ENCODE results near the gene ACHE. TPM values are rescaled to one million over a fixed set of nuclear protein-coding genes. Genes with fewer than 3 reads are reported as not detected.

The ACHE gene
- polyA plus RNA-seq, 2 of the 4 experiments (the other 2 are of a cell fraction) = 0.17 to 0.62 TPM

DNA sequence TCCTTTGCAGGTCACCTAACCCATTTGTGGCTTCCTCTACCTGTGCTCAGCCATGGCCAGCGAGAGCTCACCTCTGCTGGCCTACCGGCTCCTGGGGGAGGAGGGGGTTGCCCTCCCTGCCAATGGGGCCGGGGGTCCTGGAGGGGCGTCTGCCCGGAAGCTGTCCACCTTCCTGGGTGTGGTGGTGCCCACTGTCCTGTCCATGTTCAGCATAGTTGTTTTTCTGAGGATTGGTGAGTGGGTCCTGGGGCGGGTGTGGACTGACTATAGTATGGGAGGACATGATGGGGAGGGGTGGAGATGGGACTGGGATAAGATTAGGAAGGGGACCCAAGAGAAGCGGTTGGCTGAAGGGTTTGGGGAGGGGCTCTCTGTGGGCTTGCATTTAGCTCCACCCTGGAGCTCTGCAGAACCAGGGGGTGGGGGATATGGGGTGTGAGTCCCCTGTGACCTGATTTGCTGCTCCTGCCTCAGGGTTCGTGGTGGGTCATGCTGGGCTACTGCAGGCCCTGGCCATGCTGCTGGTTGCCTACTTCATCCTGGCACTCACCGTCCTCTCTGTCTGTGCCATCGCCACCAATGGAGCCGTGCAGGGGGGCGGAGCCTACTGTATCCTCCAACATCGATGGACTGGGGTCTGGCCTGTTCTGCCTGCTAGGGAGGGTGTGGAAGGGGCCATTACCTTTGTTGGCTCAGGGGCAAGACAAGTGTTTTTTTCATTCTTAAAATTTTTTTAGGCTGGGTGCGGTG is 41.4 kb downstream of the ACHE start:
- CTCF ChIA-PET = interaction anchor here (0.9 to 15.9 kb wide), 7 partner anchors 21 to 163 kb away, joined by 3 to 280 read pairs (median 45); partner anchors contain the start of genes EPO and POP7
- FAIRE-seq (no peak), DNase-seq (ENCODE audit: low read depth in 1 of 2, low spot score in 1 of 2) (no peak), ATAC-seq (no peak)
- Histone ChIP-seq H3K4me3 (no peak overlapping the region), H3K4me1 (0 out of 3 replicates have a peak, but pooled peaks cover 4% of the 10 kb centered on the region), H3K27ac (no peak overlapping the region), H3K4me2 (no peak overlapping the region), H3K9me3 (no peaks in the 10 kb centered on the region)
- WGBS (ENCODE audit: missing lambda C conversion rate) = 91% methylated on average over 9 of the region's 14 CpGs
- TF ChIP-seq, protein P1, sequence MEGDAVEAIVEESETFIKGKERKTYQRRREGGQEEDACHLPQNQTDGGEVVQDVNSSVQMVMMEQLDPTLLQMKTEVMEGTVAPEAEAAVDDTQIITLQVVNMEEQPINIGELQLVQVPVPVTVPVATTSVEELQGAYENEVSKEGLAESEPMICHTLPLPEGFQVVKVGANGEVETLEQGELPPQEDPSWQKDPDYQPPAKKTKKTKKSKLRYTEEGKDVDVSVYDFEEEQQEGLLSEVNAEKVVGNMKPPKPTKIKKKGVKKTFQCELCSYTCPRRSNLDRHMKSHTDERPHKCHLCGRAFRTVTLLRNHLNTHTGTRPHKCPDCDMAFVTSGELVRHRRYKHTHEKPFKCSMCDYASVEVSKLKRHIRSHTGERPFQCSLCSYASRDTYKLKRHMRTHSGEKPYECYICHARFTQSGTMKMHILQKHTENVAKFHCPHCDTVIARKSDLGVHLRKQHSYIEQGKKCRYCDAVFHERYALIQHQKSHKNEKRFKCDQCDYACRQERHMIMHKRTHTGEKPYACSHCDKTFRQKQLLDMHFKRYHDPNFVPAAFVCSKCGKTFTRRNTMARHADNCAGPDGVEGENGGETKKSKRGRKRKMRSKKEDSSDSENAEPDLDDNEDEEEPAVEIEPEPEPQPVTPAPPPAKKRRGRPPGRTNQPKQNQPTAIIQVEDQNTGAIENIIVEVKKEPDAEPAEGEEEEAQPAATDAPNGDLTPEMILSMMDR (IDR thresholded peaks at IDR 0.05) = no peak
- TF ChIP-seq, protein P2, sequence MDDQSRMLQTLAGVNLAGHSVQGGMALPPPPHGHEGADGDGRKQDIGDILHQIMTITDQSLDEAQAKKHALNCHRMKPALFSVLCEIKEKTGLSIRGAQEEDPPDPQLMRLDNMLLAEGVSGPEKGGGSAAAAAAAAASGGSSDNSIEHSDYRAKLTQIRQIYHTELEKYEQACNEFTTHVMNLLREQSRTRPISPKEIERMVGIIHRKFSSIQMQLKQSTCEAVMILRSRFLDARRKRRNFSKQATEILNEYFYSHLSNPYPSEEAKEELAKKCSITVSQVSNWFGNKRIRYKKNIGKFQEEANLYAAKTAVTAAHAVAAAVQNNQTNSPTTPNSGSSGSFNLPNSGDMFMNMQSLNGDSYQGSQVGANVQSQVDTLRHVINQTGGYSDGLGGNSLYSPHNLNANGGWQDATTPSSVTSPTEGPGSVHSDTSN (IDR thresholded peaks at IDR 0.05) = no peak
- TF ChIP-seq, protein P3, sequence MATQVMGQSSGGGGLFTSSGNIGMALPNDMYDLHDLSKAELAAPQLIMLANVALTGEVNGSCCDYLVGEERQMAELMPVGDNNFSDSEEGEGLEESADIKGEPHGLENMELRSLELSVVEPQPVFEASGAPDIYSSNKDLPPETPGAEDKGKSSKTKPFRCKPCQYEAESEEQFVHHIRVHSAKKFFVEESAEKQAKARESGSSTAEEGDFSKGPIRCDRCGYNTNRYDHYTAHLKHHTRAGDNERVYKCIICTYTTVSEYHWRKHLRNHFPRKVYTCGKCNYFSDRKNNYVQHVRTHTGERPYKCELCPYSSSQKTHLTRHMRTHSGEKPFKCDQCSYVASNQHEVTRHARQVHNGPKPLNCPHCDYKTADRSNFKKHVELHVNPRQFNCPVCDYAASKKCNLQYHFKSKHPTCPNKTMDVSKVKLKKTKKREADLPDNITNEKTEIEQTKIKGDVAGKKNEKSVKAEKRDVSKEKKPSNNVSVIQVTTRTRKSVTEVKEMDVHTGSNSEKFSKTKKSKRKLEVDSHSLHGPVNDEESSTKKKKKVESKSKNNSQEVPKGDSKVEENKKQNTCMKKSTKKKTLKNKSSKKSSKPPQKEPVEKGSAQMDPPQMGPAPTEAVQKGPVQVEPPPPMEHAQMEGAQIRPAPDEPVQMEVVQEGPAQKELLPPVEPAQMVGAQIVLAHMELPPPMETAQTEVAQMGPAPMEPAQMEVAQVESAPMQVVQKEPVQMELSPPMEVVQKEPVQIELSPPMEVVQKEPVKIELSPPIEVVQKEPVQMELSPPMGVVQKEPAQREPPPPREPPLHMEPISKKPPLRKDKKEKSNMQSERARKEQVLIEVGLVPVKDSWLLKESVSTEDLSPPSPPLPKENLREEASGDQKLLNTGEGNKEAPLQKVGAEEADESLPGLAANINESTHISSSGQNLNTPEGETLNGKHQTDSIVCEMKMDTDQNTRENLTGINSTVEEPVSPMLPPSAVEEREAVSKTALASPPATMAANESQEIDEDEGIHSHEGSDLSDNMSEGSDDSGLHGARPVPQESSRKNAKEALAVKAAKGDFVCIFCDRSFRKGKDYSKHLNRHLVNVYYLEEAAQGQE (IDR thresholded peaks at IDR 0.05) = no peak
- TF ChIP-seq RAD21 (conservative IDR thresholded peaks at IDR 0.05 in 1 of 2, IDR thresholded peaks at IDR 0.05 in 1 of 2) = no peak
- TF ChIP-seq EP300 (IDR thresholded peaks at IDR 0.05) = no peak
- no peak for TF ChIP-seq HDAC2 (IDR thresholded peaks at IDR 0.05)
- TF ChIP-seq TP53 (CRISPR knock-in tag; IDR thresholded peaks at IDR 0.05) = no peak
- TF ChIP-seq JUN (IDR thresholded peaks at IDR 0.05) = no peak
- TF ChIP-seq HOXB5 (CRISPR knock-in tag; IDR thresholded peaks at IDR 0.05) = no peak
- TF ChIP-seq EHMT2 (IDR thresholded peaks at IDR 0.05; ENCODE audit: low read depth) = no peak
- TF ChIP-seq BHLHE40 (IDR thresholded peaks at IDR 0.05; ENCODE audit: low read depth, low read length) = no peak
- TF ChIP-seq, protein P4, sequence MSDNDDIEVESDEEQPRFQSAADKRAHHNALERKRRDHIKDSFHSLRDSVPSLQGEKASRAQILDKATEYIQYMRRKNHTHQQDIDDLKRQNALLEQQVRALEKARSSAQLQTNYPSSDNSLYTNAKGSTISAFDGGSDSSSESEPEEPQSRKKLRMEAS (IDR thresholded peaks at IDR 0.05) = no peak
- TF ChIP-seq FOXS1 (CRISPR knock-in tag; IDR thresholded peaks at IDR 0.05) = no peak
- POLR2A ChIA-PET = no interaction called here

DNA sequence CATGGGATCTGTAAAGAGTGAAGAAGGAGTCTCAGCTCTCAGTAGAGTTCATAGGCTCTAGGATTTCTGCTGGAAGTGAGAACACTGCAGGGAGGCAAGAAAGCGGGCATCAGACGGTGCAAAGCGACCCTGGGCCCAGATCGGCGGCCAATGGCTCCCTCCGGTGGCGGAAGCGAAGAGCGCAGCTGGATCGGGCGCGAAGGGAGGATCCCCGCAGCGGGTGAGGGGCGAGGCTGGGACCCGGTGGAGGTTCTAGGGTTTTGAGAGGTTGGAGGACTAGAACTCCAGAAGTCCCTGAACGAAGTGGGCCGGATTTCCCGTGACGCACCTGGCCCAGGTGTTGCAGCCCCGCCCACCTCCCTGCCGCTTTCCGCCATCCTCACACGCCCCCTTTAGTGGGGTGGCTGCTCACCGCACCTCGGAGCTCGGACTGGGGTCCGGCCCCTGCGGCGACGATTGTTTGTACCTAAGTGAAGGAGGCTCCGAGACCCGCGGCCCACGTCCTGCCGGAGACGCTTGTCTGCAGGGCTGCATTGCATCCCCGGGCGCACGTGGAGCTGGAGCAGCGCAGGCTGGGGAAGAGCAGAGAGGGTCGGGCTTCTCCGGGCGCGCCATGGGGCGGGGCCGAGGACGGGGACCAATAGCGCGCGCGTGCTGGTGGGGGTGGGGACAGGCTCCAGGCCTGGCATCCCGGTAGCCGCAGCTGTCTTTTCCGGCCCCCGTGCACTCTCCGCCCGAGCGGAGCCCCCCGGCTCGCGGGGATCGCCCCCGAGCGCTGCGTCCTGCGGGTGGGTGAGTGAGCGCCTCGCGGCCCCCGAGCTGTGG is 43.4 kb downstream of the ACHE start, which contains the start of gene SLC12A9:
Gene SLC12A9, plus strand, starts transcription at position 666 of the 825 bp plus-strand sequence. CDS start 1,485 bp downstream, outside the sequence.
- CTCF ChIA-PET = interaction anchor here (0.7 to 15.9 kb wide), 62 partner anchors 10 to 714 kb away, joined by 3 to 280 read pairs (median 5); partner anchors contain the start of genes ACHE, EPHB4, EPO and POP7
- under 1% methylated on average over 16 of the region's 71 CpGs for WGBS (ENCODE audit: missing lambda C conversion rate)
- TF ChIP-seq, protein P5, sequence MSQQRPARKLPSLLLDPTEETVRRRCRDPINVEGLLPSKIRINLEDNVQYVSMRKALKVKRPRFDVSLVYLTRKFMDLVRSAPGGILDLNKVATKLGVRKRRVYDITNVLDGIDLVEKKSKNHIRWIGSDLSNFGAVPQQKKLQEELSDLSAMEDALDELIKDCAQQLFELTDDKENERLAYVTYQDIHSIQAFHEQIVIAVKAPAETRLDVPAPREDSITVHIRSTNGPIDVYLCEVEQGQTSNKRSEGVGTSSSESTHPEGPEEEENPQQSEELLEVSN (IDR thresholded peaks at IDR 0.05; ENCODE audit: borderline replicate concordance, low read depth) = peak; percentile 49; the same call in 1 of the 2 replicates
- TF ChIP-seq RAD21 (conservative IDR thresholded peaks at IDR 0.05 in 1 of 2, IDR thresholded peaks at IDR 0.05 in 1 of 2) = peak; percentile 94 to 98
- TF ChIP-seq, protein P6, sequence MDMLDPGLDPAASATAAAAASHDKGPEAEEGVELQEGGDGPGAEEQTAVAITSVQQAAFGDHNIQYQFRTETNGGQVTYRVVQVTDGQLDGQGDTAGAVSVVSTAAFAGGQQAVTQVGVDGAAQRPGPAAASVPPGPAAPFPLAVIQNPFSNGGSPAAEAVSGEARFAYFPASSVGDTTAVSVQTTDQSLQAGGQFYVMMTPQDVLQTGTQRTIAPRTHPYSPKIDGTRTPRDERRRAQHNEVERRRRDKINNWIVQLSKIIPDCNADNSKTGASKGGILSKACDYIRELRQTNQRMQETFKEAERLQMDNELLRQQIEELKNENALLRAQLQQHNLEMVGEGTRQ (IDR thresholded peaks at IDR 0.05) = peak; percentile 52
- TF ChIP-seq RFX5 (IDR thresholded peaks at IDR 0.05) = no peak
- peak; percentile 94 for TF ChIP-seq KDM5A (IDR thresholded peaks at IDR 0.05)
- peak in 1 of 2 experiments; percentile 32; a peak in 1 of 5 replicates for TF ChIP-seq JUN (IDR thresholded peaks at IDR 0.05)
- TF ChIP-seq NPAS2 (CRISPR knock-in tag; IDR thresholded peaks at IDR 0.05; ENCODE audit: borderline replicate concordance) = peak; percentile 64; the same call in 1 of the 2 replicates
- TF ChIP-seq SREBF2 (IDR thresholded peaks at IDR 0.05) = no peak
- peak; percentile 38; the same call in 1 of the 2 replicates for TF ChIP-seq PHF8 (IDR thresholded peaks at IDR 0.05; ENCODE audit: borderline replicate concordance, low read depth)
- 0 out of 2 replicates have a peak, but pooled peaks have one; percentile 28 for TF ChIP-seq KDM1A (IDR thresholded peaks at IDR 0.05; ENCODE audit: low read depth)
- TF ChIP-seq MYC (IDR thresholded peaks at IDR 0.05; ENCODE audit: borderline replicate concordance, low read length) = peak; percentile 72

More for the DNA sequence above, 43.4 kb downstream of the ACHE start, which contains the start of gene SLC12A9:
- peak within 1 kb of the TSS; percentile 96 for H3K4me2 ChIP-seq
- no peaks in the 10 kb centered on the region for H3K9me3 ChIP-seq
- FAIRE-seq (no peak), DNase-seq (ENCODE audit: low read depth in 1 of 2, low spot score in 1 of 2) (peak; percentile 86 to 98), ATAC-seq (peak; percentile 98 to 99)
- peak within 1 kb of the TSS; percentile 76 to 85 for H3K27ac ChIP-seq
- peak within 1 kb of the TSS; percentile 77 for H3K4me3 ChIP-seq
- 0 out of 3 replicates have a peak, but pooled peaks cover 4% of the 10 kb centered on the region for H3K4me1 ChIP-seq
- POLR2A ChIA-PET = interaction anchor here (1.1 to 2.9 kb wide), 7 partner anchors 23 to 147 kb away, joined by 3 to 19 read pairs (median 7); partner anchors contain the start of genes EPHB4, POP7, SRRT and UFSP1
